HG03175 (cell line): ENCODE results near the gene DNASE2B.
"Not testable (repeated sequence)": the region's sequence is repeated elsewhere in the genome, so short reads cannot be mapped to it uniquely, and the experiment has no call there.

Experiments used
- ATAC-seq: cut with Tn5 transposase; IDR thresholded peaks from one replicate; pipeline ENCODE4 v1.9.1; 2021; ENCODE audit warnings: mild to moderate bottlenecking, moderate library complexity; ENCODE audit not compliant: unreplicated experiment

The DNASE2B gene

DNA sequence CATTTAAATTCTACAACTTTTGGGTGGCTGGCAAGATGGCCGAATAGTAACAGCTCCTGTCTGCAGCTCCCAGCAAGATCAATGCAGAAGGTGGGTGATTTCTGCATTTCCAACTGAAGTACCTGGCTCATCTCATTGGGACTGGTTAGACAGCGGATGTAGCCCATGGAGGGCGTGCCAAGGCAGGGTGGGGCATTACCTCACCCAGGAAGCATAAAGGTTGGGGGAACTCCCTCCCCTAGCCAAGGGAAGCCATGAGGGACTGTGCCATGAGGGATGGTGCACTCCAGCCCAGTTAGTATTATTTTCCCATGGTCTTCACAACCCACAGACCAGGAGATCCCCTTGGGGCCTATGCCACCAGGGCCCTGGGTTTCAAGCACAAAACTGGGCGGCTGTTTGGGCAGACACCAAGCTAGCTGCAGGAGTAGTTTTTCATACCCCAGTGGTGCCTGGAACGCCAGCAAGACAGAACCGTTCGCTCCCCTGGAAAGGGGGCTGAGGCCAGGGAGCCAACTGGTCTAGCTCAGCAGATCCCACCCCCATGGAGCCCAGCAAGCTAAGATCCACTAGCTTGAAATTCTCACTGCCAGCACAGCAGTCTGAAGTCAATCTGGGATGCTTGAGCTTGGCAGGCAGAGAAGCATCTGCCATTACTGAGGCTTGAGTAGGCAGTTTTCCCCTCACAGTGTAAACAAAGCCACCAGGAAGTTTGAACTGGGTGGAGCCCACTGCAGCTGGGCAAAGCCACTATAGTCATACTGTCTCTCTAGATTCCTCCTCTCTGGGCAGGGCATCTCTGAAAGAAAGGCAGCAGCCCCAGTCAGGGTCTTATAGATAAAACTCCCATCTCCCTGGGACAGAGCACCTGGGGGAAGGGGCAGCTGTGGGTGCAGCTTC lies 44.7 kb downstream of the DNASE2B start:
- ATAC-seq: peak; percentile 12

DNA sequence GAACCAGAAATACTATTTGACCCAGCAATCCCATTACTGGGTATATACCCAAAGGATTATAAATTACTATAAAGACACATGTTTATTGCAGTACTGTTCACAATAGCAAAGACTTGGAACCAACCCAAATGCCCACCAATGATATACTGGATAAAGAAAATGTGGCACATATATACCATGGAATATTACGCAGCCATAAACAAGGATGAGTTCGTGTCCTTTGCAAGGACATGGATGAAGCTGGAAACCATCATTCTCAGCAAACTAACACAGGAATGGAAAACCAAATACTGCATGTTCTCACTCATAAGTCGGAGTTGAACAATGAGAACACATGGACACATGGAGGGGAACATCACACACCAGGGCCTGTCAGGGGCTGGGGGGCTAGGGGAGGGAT lies 50.4 kb downstream of the DNASE2B start:
- not testable (repeated sequence) for ATAC-seq

DNA sequence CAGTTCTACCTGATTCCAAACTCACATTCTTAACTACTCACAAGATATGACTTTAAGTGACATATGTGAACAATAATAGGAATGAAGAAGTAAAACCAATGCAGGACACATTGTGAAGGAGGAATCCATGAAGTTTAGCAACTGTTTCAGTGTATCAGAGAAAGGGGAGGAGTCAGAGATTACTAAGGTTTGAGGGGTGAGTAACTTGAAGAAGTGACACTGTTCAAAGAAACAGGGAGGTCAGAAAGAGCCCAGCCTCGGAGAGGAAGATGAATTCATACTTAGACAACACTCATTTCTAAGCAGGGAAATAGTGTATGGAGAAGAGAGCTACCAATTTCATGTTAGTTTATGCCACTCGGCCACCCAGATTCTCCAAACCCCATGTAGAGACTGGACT lies 52.6 kb downstream of the DNASE2B start:
- no peak for ATAC-seq

DNA sequence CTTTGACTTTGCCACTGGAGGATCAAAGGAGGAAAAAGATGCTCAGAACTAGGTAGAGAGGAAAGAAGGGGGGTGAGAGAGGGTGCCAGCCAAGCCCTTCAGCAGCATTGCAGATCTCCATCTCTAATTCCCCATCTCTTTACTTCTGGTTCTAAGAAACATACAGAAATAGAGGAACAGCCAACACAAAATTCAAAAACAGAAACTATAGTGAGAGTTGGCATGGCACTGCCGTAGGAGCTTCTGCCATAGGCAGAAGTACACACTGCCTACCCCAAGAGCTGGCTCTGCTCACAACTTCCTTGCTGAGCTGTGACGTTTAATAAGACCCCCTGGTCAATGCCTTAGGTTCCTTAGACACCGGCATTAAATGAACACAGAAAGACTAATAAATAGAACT lies 54.2 kb downstream of the DNASE2B start:
- no peak for ATAC-seq

DNA sequence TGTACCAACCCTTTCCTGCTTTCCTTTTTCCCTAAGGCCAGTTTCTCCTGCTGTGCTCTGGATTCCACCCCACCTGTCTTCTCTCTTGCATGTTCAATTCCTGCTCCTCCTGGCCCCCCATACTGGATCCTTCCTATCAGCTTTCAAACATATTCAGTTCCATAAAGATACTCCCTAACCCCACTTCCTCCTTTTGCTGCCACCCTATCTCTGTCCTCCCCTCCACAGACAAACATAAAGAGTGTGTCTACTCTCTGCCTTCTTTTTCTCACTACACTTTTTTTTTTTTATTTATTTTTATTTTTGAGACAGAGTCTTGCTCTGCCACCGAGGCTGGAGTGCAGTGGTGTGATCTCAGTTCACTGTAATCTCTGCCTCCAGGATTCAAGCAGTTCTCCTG lies 63.8 kb downstream of the DNASE2B start:
- ATAC-seq: no peak
